ENCODE results near the gene IQGAP2. TPM values are rescaled to one million over a fixed set of nuclear protein-coding genes. Genes with fewer than 3 reads are reported as not detected.

Gene IQGAP2
- total RNA-seq, 1 donor from 2014 or later: 72.0 TPM

- intact Hi-C loops (cut with micrococcal nuclease): no loop called here
Measured at GRCh38 chr5:76446776-76447175, 43.7 kb downstream of the IQGAP2 start.

- intact Hi-C loops (cut with micrococcal nuclease): no loop called here
Measured at GRCh38 chr5:76449606-76450005, 46.5 kb downstream of the IQGAP2 start.

- intact Hi-C loops (cut with micrococcal nuclease): no loop called here
Measured at GRCh38 chr5:76450054-76450453, 47.0 kb downstream of the IQGAP2 start.

GRCh38 chr5:76451031-76451701 lies 48.1 kb downstream of the IQGAP2 start:
- intact Hi-C loops (cut with micrococcal nuclease): no loop called here

GRCh38 chr5:76455531-76456133 lies 52.5 kb downstream of the IQGAP2 start:
- intact Hi-C loops (cut with micrococcal nuclease): no loop called here

- intact Hi-C loops (cut with micrococcal nuclease): no loop called here
Measured at GRCh38 chr5:76456258-76456657, 53.2 kb downstream of the IQGAP2 start.

GRCh38 chr5:76457674-76458485 lies 54.8 kb downstream of the IQGAP2 start:
- intact Hi-C loops (cut with micrococcal nuclease): no loop called here

- intact Hi-C loops (cut with micrococcal nuclease): no loop called here
Measured at GRCh38 chr5:76458486-76458830, 55.4 kb downstream of the IQGAP2 start.

- intact Hi-C loops (cut with micrococcal nuclease): no loop called here
Measured at GRCh38 chr5:76460104-76460503, 57.0 kb downstream of the IQGAP2 start.

- intact Hi-C loops (cut with micrococcal nuclease): no loop called here
Measured at GRCh38 chr5:76462097-76462667, 59.1 kb downstream of the IQGAP2 start.

GRCh38 chr5:76467216-76467615 lies 64.1 kb downstream of the IQGAP2 start:
- intact Hi-C loops (cut with micrococcal nuclease): no loop called here

GRCh38 chr5:76468635-76469425 lies 65.7 kb downstream of the IQGAP2 start:
- intact Hi-C loops (cut with micrococcal nuclease): no loop called here

- intact Hi-C loops (cut with micrococcal nuclease): loop anchor here (5.0 kb wide), 3 partner anchors 53 to 137 kb away; no protein-coding TSS in a partner anchor
Measured at GRCh38 chr5:76469656-76470290, 66.7 kb downstream of the IQGAP2 start.

- intact Hi-C loops (cut with micrococcal nuclease): loop anchor here (5.0 kb wide), 3 partner anchors 51 to 139 kb away; no protein-coding TSS in a partner anchor
Measured at GRCh38 chr5:76470976-76471375, 67.9 kb downstream of the IQGAP2 start.

- intact Hi-C loops (cut with micrococcal nuclease): loop anchor here (5.0 kb wide), 3 partner anchors 51 to 139 kb away; no protein-coding TSS in a partner anchor
Measured at GRCh38 chr5:76471406-76471805, 68.3 kb downstream of the IQGAP2 start.

GRCh38 chr5:76471987-76472334 lies 68.9 kb downstream of the IQGAP2 start:
- intact Hi-C loops (cut with micrococcal nuclease): loop anchor here (5.0 kb wide), 3 partner anchors 50 to 140 kb away; no protein-coding TSS in a partner anchor

- intact Hi-C loops (cut with micrococcal nuclease): loop anchor here (1.0 to 5.0 kb wide), 4 partner anchors 50 to 140 kb away; no protein-coding TSS in a partner anchor
Measured at GRCh38 chr5:76472335-76473008, 69.4 kb downstream of the IQGAP2 start.

- intact Hi-C loops (cut with micrococcal nuclease): loop anchor here (1.0 to 5.0 kb wide), 4 partner anchors 49 to 141 kb away; no protein-coding TSS in a partner anchor
Measured at GRCh38 chr5:76473009-76473336, 69.9 kb downstream of the IQGAP2 start.

- intact Hi-C loops (cut with micrococcal nuclease): loop anchor here (1.0 to 5.0 kb wide), 4 partner anchors 49 to 141 kb away; no protein-coding TSS in a partner anchor
Measured at GRCh38 chr5:76473661-76474060, 70.6 kb downstream of the IQGAP2 start.

- intact Hi-C loops (cut with micrococcal nuclease): loop anchor here (5.0 kb wide), 3 partner anchors 48 to 142 kb away; no protein-coding TSS in a partner anchor
Measured at GRCh38 chr5:76474377-76474776, 71.3 kb downstream of the IQGAP2 start.
